K562 (cell line): ENCODE results near the gene JAM2. TPM values are rescaled to one million over a fixed set of nuclear protein-coding genes. Genes with fewer than 3 reads are reported as not detected.

Experiments
- ATAC-seq: fragments of 200-7000 bp; cut with Tn5 transposase; 3 replicates; pipeline ENCODE4 v1.9.1; 2020; ENCODE audit warnings: moderate library complexity
- BruUV-seq: library from RNA; stranded (reverse); fragments of 400-500 nt; replicated peaks from 2 replicates; lab custom pipeline; 2021; lab: Mats Ljungman, UMichigan
- CTCF ChIA-PET: fragments of 300-600 bp; formaldehyde crosslinking; extraction: SDS; loops from one replicate; lab custom pipeline; 2021; ENCODE audit warnings: low intra/inter-chr PET ratio; lab: Yijun Ruan, JAX
- POLR2A ChIA-PET: fragments of 300-600, 350-650 bp; sonication (Branson Sonifier 250); formaldehyde crosslinking; extraction: SDS; loops from one replicate; lab custom pipeline; 2021; ENCODE audit warnings: antibody characterized with exemption, inconsistent platforms; lab: Yijun Ruan, JAX
- DNase-seq, 4 experiments: peaks; one replicate each; pipeline versions ENCODE4 v3.0.0 to v3.0.0-alpha.2; 2011 to 2018; ENCODE audit warnings: low spot score in 3 of 4, mixed read lengths in 3 of 4; ENCODE audit errors: extremely low read depth in 1 of 4
- FAIRE-seq: peaks from 2 replicates; lab custom pipeline; 2011; peaks lifted over from hg19 to GRCh38; lab: Jason Lieb, UNC
- H2AFZ ChIP-seq: 2 replicates; pipeline ENCODE4 v1.6.0; 2011; ENCODE audit warnings: low read depth, low read length, control low read depth, inconsistent platforms
- H3K27ac ChIP-seq: fragments of 200-600 bp; 3 replicates; pipeline ENCODE4 v1.8.0; 2011; ENCODE audit warnings: low read depth, mild to moderate bottlenecking, control low read depth, inconsistent platforms, low read length, moderate library complexity, mixed read lengths; ENCODE audit errors: extremely low read depth
- H3K27me3 ChIP-seq, 2 experiments: fragments of 300-600 bp in 1 of 2; 2 replicates in 1 of 2; 3 replicates in 1 of 2; pipeline versions ENCODE4 v1.6.0 to v1.8.0; 2011; ENCODE audit warnings: inconsistent platforms in 2 of 2, low read length in 2 of 2, mild to moderate bottlenecking in 1 of 2, mixed read lengths in 1 of 2, moderate library complexity in 1 of 2; ENCODE audit not compliant: control insufficient read depth in 2 of 2, insufficient read depth in 2 of 2
- H3K36me3 ChIP-seq: fragments of 300-600 bp; 3 replicates; pipeline ENCODE4 v1.8.0; 2011; ENCODE audit warnings: mild to moderate bottlenecking, low read length, inconsistent platforms; ENCODE audit not compliant: control insufficient read depth, insufficient read depth
- H3K4me1 ChIP-seq, 2 experiments: fragments of 200-600 bp in 1 of 2; replicated peaks in 1 of 2; 2 replicates in 1 of 2; 3 replicates in 1 of 2; pipeline versions ENCODE4 v1.5.1 to v1.8.0; 2011; ENCODE audit warnings: inconsistent platforms in 2 of 2, low read length in 2 of 2, mild to moderate bottlenecking in 1 of 2, mixed read lengths in 1 of 2, moderate library complexity in 1 of 2; ENCODE audit not compliant: control insufficient read depth in 2 of 2, insufficient read depth in 2 of 2
- H3K4me2 ChIP-seq: 2 replicates; pipeline ENCODE4 v1.6.1; 2011; ENCODE audit warnings: low read length, control low read depth, inconsistent platforms, mixed read lengths; ENCODE audit not compliant: insufficient read depth
- H3K4me3 ChIP-seq: fragments of 200-600 bp; sonication (generic), shearing (Covaris generic); 2 replicates; pipeline ENCODE4 v1.5.1; 2016; ENCODE audit warnings: control low read depth, inconsistent platforms
- H3K79me2 ChIP-seq: fragments of 200-600 bp; 3 replicates; pipeline ENCODE4 v1.8.0; 2011; ENCODE audit warnings: low read length, inconsistent platforms; ENCODE audit not compliant: control insufficient read depth, insufficient read depth
- H3K9ac ChIP-seq, 2 experiments: 2 replicates each; pipeline versions ENCODE4 v1.6.0 to v1.6.1; 2011; ENCODE audit warnings: low read depth in 2 of 2, low read length in 2 of 2, control low read depth in 1 of 2, inconsistent platforms in 1 of 2, mild to moderate bottlenecking in 1 of 2, mixed read lengths in 1 of 2; ENCODE audit not compliant: insufficient read depth in 1 of 2
- H3K9me1 ChIP-seq: one replicate; pipeline ENCODE4 v1.6.0; 2011; ENCODE audit warnings: inconsistent platforms, mild to moderate bottlenecking, low read length, moderate library complexity; ENCODE audit not compliant: control insufficient read depth, insufficient read depth
- H3K9me3 ChIP-seq: replicated peaks from 2 replicates; pipeline ENCODE4 v1.5.1; 2011; ENCODE audit warnings: low read depth, low read length, inconsistent platforms; ENCODE audit not compliant: control insufficient read depth, insufficient read depth
- H4K20me1 ChIP-seq: replicated peaks from 2 replicates; pipeline ENCODE4 v1.6.1; 2011; ENCODE audit warnings: low read length, inconsistent platforms, mixed read lengths; ENCODE audit not compliant: control insufficient read depth, insufficient read depth
- BHLHE40 ChIP-seq: IDR thresholded peaks from 2 replicates; pipeline ENCODE4 v1.6.1; 2011; ENCODE audit warnings: low read length, improper control_type of control experiment
- MTA2 ChIP-seq: fragments of 450-650 bp; IDR thresholded peaks from 2 replicates; pipeline ENCODE4 v1.6.1; 2016; ENCODE audit warnings: low read depth
- WGBS: fragments of 100-300 bp; shearing (Covaris generic); methylation state at CpG from one replicate; pipeline ENCODE4 v1.1.6; 2016; ENCODE audit warnings: low coverage, mixed read lengths; ENCODE audit not compliant: insufficient coverage; ENCODE audit errors: missing lambda C conversion rate; 5-methylcytosine and 5-hydroxymethylcytosine counted together
- in situ Hi-C: fragments of 300-500 bp; cut with MboI; formaldehyde crosslinking; loops from 4 replicates; pipeline ENCODE4 v1.15.0; 2018; ENCODE audit warnings: inconsistent platforms, mixed read lengths
- intact Hi-C: fragments of 100-400 bp; cut with micrococcal nuclease; formaldehyde crosslinking; loops from 2 replicates; pipeline ENCODE4 v1.14.2; 2022
- polyA plus RNA-seq, 8 experiments: library from polyadenylated mRNA; depleted of rRNA in 4 of 8; stranded (reverse) in 5 of 8; unstranded in 3 of 8; fragments of >200 nt; fragmentation: Nextera tagmentation in 2 of 8; fragmentation: Illumina TruSeq in 1 of 8; extraction: Ambion mirVana in 2 of 8; extraction: Trizol in 1 of 8; gene quantifications; 2 replicates each; pipeline versions ENCODE4 v1.2.1 to v1.2.3, GENCODE V29; 2011 to 2014; ENCODE audit warnings: inconsistent platforms in 1 of 8, missing spikeins in 1 of 8
- total RNA-seq, 7 experiments: library from RNA; depleted of rRNA in 6 of 7; stranded (reverse); fragments of >200 nt in 6 of 7; fragmentation: Illumina TruSeq in 2 of 7; extraction: Trizol in 2 of 7; gene quantifications; 2 replicates each; pipeline versions ENCODE4 v1.2.1 to v1.2.3, GENCODE V29; 2011 to 2021; ENCODE audit warnings: low replicate concordance in 1 of 7
- TF ChIP-seq, protein P1 (sequence below): sonication (generic); formaldehyde crosslinking; IDR thresholded peaks from 2 replicates; pipeline ENCODE4 v1.8.0; 2023; ENCODE audit warnings: mild to moderate bottlenecking, missing genetic modification reagents

Gene JAM2
- total and polyA plus RNA-seq, 9 of the 15 experiments (the other 6 are each of a cell fraction or from before 2014, with no cell fraction given) = 0.03 to 0.08 (median 0.07) TPM; not detected in 6

DNA sequence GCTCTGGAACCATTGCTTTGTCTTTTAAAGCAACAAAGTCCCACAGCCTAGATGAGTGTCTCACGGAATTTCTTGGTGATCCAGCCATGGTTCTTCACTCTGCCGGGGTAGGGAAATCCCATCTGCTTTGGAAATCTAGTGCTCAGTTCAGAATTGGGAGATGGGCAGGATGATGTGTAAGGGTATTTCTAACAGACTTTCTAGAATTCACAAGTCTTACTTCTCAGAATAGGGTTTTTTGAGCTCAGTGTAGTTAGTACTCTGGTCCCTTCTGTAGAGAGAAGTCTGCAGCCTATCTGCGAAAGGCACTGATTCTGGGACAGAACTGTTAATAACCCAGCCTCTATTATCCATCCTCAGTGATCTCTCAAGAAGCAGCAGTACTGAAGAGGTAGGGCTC, 121.0 kb downstream of the JAM2 start:
- Histone ChIP-seq H3K9ac (no peak overlapping the region), H4K20me1 (no peaks in the 10 kb centered on the region), H3K4me1 (no peaks in the 10 kb centered on the region), H3K36me3 (peaks cover 71% of the 10 kb centered on the region), H3K9me3 (no peaks in the 10 kb centered on the region), H3K79me2 (no peaks in the 10 kb centered on the region), H3K9me1 (no peaks in the 10 kb centered on the region), H3K27me3 (no peaks in the 10 kb centered on the region), H3K4me3 (no peak overlapping the region), H3K27ac (no peak overlapping the region), H2AFZ (no peak overlapping the region), H3K4me2 (no peak overlapping the region)
- DNase-seq = no peak
- POLR2A ChIA-PET = interaction anchor here (1.1 kb wide), 1 partner anchor 31 kb away, joined by 3 read pairs; no protein-coding TSS in a partner anchor
- intact Hi-C loops = no loop called here
- CTCF ChIA-PET = no interaction called here
- no peak for FAIRE-seq
- BruUV-seq = no TSS peak
- no peak for ATAC-seq
- WGBS = 85% methylated on average over 3 of the region's 3 CpGs
- TF ChIP-seq BHLHE40 = no peak
- TF ChIP-seq, protein P1, sequence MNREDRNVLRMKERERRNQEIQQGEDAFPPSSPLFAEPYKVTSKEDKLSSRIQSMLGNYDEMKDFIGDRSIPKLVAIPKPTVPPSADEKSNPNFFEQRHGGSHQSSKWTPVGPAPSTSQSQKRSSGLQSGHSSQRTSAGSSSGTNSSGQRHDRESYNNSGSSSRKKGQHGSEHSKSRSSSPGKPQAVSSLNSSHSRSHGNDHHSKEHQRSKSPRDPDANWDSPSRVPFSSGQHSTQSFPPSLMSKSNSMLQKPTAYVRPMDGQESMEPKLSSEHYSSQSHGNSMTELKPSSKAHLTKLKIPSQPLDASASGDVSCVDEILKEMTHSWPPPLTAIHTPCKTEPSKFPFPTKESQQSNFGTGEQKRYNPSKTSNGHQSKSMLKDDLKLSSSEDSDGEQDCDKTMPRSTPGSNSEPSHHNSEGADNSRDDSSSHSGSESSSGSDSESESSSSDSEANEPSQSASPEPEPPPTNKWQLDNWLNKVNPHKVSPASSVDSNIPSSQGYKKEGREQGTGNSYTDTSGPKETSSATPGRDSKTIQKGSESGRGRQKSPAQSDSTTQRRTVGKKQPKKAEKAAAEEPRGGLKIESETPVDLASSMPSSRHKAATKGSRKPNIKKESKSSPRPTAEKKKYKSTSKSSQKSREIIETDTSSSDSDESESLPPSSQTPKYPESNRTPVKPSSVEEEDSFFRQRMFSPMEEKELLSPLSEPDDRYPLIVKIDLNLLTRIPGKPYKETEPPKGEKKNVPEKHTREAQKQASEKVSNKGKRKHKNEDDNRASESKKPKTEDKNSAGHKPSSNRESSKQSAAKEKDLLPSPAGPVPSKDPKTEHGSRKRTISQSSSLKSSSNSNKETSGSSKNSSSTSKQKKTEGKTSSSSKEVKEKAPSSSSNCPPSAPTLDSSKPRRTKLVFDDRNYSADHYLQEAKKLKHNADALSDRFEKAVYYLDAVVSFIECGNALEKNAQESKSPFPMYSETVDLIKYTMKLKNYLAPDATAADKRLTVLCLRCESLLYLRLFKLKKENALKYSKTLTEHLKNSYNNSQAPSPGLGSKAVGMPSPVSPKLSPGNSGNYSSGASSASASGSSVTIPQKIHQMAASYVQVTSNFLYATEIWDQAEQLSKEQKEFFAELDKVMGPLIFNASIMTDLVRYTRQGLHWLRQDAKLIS (CRISPR knock-in tag) = no peak
- no peak for TF ChIP-seq MTA2
- in situ Hi-C loops = no loop called here
